GM12801 (cell line): ENCODE data around the gene SLC36A1.

Experiments used
- TF ChIP-seq, protein P1 (sequence below): IDR thresholded peaks from one replicate; pipeline ENCODE4 v1.5.1; 2011; ENCODE audit warnings: control low read depth; ENCODE audit not compliant: insufficient read length; ENCODE audit errors: extremely low read depth

The SLC36A1 gene

DNA sequence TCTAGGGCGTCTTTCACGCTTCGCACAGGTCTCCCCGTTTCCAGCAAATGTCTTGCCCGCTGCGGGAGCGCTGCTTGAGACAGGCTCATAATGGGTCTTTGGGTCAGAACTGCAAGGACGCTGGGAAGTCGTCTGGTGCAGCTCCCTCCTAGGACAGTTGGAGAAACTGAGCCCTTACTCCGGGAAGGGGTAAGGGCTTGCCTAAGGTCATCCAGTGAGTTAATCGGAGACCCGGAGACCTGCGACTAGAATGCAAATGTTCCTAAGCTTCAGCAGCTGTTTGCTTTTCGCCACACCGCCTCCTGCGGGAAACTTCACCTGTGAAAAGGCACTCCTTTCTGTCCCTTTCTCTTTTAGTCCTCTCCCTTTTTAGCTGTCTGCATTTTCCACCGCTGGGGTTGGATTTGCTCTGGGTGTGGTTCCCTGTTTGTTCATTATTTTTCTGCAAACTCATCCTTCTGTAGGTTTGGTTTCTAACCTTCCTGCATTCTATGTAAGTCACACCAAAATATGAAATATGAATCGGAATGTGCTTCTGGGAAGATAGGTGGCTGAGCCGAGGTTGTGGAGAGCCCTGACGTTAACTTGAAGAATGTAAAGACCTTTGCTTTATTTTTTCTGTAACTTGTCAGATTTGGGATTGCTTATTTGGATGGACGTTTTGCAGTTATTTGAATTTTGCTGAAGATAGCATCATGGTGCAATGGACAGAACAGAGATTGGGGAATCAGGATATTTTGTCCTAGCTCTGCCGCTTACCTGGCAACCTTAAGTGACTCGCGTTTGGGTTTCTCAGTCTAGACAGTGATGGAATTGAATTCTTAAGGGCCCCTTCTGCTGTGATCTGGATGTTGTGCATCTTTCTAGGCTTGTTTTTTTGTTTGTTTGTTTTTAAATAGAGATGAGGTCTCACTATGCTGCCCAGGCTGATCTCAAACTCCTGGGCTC is 909 bp downstream of the SLC36A1 start:
- TF ChIP-seq, protein P1, sequence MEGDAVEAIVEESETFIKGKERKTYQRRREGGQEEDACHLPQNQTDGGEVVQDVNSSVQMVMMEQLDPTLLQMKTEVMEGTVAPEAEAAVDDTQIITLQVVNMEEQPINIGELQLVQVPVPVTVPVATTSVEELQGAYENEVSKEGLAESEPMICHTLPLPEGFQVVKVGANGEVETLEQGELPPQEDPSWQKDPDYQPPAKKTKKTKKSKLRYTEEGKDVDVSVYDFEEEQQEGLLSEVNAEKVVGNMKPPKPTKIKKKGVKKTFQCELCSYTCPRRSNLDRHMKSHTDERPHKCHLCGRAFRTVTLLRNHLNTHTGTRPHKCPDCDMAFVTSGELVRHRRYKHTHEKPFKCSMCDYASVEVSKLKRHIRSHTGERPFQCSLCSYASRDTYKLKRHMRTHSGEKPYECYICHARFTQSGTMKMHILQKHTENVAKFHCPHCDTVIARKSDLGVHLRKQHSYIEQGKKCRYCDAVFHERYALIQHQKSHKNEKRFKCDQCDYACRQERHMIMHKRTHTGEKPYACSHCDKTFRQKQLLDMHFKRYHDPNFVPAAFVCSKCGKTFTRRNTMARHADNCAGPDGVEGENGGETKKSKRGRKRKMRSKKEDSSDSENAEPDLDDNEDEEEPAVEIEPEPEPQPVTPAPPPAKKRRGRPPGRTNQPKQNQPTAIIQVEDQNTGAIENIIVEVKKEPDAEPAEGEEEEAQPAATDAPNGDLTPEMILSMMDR, result no peak

DNA sequence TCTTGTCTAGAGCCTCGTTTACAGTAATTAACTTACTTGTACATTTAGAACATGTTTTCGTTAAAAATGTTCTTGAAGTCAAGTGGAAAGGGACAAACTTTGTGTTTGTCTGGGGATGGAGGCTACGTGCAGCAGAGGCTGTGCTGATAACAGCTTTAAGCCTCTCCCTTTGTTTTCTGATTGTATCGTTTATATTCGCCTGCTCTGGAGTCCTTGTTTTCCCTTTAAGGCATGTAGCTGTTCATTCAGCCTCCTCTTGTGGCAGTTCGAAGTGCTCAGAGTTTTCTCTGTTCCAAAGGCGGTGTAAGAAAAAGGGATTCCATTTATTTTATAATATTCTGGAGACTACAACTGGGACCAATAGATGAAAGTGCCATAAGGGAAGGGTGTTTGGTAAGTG is 1.9 kb downstream of the SLC36A1 start:
- TF ChIP-seq, protein P1, result no peak

DNA sequence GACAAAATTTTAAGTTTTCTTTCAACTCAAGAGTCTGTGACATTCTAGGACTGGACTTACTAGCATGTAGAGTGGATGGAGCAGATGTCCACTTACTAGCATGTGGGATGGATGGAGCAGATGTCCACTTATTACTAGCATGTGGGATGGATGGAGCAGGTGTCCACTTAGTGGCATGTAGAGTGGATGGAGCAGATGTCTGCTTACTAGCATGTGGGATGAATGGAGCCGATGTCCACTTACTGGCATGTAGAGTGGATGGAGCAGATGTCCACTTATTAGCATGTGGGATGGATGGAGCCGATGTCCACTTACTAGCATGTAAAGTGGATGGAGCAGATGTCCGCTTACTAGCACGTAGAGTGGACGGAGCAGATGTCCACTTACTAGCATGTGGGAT is 2.4 kb downstream of the SLC36A1 start:
- TF ChIP-seq, protein P1, result no peak

DNA sequence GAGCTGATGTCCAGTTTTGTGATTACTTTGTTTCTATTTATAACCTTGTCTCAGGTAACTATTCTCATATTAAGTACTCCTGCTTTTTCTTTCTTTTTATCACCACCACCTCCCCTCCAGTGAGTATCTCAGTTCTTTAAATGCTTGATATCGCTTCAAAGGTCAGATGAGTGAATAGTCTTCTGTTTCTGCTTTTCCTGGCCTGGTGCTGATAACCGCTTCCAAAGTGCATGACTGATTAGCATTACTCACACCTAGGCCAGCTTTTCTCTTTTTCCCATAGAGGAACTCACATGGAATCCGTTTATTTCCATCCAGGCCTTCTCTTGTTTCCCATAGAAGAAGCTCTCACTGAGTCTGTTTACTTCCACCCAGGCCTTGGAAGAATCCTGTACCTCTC is 3.2 kb downstream of the SLC36A1 start:
- TF ChIP-seq, protein P1, result no peak

DNA sequence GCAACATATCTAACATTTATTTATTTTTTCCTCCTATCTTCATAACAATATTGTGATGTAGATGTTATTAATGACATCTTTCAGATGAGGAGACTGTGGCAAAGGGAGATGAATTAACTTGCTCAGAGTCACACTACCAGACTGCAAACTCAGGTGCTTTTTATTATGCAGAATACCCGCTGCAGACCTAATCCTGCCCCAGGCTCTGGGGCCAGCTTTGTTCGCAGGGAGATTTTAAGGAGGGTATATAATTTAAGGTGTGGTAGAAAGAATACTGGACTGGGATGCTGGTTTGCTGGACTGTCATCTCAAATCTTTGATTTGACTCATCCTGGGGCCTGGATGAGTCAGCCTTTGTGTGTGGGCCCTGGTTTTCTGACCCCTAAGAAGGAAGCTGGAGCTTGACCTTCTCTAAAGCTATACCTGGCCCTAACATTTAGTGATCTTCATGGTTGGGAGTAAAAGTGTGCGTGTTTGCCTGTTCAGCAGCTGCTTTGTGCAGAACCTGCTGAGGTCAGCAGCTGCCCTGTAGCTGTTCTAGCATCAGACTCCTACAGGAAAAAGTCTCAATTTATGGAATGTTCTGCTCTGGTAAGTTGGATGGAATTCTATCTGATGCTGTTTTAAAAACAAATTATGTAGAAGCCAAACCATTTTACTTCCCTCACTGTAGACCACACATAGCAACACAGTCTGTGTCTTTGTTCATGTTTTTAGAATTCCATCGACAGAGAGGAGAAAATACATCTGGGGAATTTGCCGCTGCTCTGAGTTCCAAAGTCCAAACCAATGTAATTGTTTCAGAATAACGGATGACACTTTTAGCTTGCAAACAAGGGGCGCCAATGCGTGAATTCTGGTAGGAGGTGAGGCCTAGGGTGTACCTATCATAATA is 4.5 kb downstream of the SLC36A1 start:
- TF ChIP-seq, protein P1, result no peak

DNA sequence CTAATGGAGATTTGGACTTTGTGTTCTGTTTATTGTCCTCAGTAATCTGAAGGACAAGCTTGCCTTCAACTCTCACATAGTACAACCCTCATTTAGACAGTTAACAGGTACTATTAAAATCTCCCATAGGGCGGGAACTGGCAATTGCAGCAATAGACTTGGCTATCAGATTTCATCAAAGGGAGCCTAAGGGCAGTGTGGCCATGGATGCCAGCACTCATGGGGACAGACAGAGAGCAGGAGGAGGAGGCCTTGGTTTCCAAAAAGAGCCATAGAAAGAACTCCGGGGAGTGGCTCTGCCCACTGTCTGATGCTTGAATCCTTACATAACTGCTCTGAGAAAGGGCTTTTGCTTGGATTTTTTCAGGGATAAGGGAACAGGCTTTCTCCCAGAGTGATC is 6.8 kb downstream of the SLC36A1 start:
- TF ChIP-seq, protein P1, result no peak

DNA sequence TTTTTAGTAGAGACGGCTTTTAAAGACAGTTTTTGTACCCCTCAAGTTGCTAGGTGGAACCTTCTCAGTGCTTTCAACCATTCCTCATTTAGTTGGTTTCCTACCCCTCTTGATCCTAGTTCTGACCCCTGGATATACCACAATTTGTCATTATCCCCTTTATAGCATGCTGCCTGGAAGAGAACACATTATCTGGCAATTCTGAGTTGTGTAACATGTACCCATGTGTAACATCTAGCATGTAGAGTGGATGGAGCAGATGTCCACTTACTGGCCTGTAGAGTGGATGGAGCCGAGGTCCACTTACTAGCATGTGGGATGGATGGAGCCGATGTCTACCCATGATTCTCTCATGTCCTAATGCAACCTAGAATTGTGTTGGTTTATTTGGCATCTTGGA is 7.5 kb downstream of the SLC36A1 start:
- TF ChIP-seq, protein P1, result no peak
